Measurements from ENCODE around the gene DNASE1L1.

- TF ChIP-seq CTCF (IDR thresholded peaks at IDR 0.05 in 8 of 11, conservative IDR thresholded peaks at IDR 0.05 in 3 of 11), result no peak
- TF ChIP-seq POLR2A (IDR thresholded peaks at IDR 0.05), result no peak
Observed at GRCh38 chrX:154358829-154359228, 50.2 kb downstream of the DNASE1L1 start.

All from spleen (tissue), 7 donors.